Stimulated activated CD8-positive, alpha-beta memory T cell treated with anti-CD3 and anti-CD28 coated beads, Interleukin-12 subunit alpha, Interleukin-12 subunit beta, amount 100 ng/mL, for 1 hour (primary cell): ENCODE results near the gene DUSP2.

ENCODE experiments used
- DNase-seq: peaks from one replicate; pipeline ENCODE4 v3.0.0-alpha.2; 2020; ENCODE audit warnings: low read depth

Gene DUSP2

GRCh38 chr2:96131152-96131812, 14.0 kb downstream of the DUSP2 start:
- no peak for DNase-seq

- no peak for DNase-seq
Measured at GRCh38 chr2:96130483-96130882, 14.8 kb downstream of the DUSP2 start.

- no peak for DNase-seq
Measured at GRCh38 chr2:96129528-96130120, 15.6 kb downstream of the DUSP2 start.

GRCh38 chr2:96128456-96128855, 16.8 kb downstream of the DUSP2 start:
- no peak for DNase-seq

- no peak for DNase-seq
Measured at GRCh38 chr2:96124406-96125265, 20.6 kb downstream of the DUSP2 start.

- DNase-seq, result no peak
Measured at GRCh38 chr2:96123936-96124335, 21.3 kb downstream of the DUSP2 start.

- DNase-seq, result no peak
Measured at GRCh38 chr2:96123290-96123689, 21.9 kb downstream of the DUSP2 start.

- DNase-seq, result no peak
Measured at GRCh38 chr2:96122391-96122790, 22.8 kb downstream of the DUSP2 start.

- DNase-seq, result no peak
Measured at GRCh38 chr2:96121414-96121813, 23.8 kb downstream of the DUSP2 start.

- DNase-seq, result no peak
Measured at GRCh38 chr2:96120991-96121390, 24.2 kb downstream of the DUSP2 start.

GRCh38 chr2:96120091-96120720, 25.0 kb downstream of the DUSP2 start:
- no peak for DNase-seq

GRCh38 chr2:96119389-96119751, 25.9 kb downstream of the DUSP2 start:
- DNase-seq, result no peak

GRCh38 chr2:96118698-96119388, 26.4 kb downstream of the DUSP2 start:
- no peak for DNase-seq

- DNase-seq, result no peak
Measured at GRCh38 chr2:96117701-96118588, 27.3 kb downstream of the DUSP2 start.

- DNase-seq, result no peak
Measured at GRCh38 chr2:96116879-96117533, 28.2 kb downstream of the DUSP2 start.

- DNase-seq, result peak; percentile 67
Measured at GRCh38 chr2:96116424-96116878, 28.8 kb downstream of the DUSP2 start, which contains the start of gene ADRA2B. ADRA2B (minus strand) TSS chr2:96116571; CDS start chr2:96116149, 422 bp downstream.

GRCh38 chr2:96115631-96116423, 29.4 kb downstream of the DUSP2 start:
- DNase-seq, result no peak

- DNase-seq, result no peak
Measured at GRCh38 chr2:96114903-96115581, 30.2 kb downstream of the DUSP2 start.

GRCh38 chr2:96114546-96114902, 30.7 kb downstream of the DUSP2 start:
- no peak for DNase-seq
